Stimulated activated CD4-positive, alpha-beta T cell treated with anti-CD3 and anti-CD28 coated beads, Interleukin-1b, Interleukin-23, amount 100 ng/mL, for 24 hours (primary cell): ENCODE measurements around the gene RHEBL1.

Experiments
- DNase-seq, 4 experiments: peaks; one replicate each; pipeline ENCODE4 v3.0.0-alpha.2; 2020; ENCODE audit warnings: low read depth in 4 of 4, low spot score in 1 of 4

RHEBL1 gene

DNA sequence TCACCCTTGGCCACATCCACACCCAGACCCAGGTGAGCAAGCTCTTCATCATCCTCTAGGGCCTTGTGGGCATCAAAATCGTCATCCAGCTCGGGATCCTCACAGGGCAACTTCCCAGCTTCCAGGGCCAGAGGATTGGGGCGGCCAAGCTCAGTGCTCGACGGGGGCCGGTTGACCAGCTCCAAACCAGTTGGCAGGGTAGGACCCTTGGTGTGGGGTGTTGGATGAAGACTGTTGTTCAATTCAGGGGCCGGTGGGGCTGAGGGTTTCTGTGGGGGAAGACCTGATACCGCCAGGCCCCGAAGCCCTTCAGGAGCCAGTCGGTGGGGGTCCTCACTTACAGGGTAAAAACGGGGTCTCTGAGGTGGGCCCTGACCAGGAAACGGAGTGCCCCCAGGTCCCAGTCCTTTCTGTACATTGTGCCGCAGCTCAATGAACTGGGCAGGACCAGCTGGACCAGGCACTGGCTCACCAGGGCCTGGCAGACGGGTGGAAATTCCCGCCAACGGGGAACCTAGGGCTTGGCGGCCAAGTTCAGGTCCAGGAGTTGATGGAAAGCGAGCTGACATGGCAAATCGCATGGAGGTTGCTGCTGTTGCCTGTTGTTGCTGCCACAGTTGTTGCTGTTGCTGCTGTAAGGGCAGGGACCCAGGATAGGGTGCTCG, 31.4 kb downstream of the RHEBL1 start:
- DNase-seq = no peak

DNA sequence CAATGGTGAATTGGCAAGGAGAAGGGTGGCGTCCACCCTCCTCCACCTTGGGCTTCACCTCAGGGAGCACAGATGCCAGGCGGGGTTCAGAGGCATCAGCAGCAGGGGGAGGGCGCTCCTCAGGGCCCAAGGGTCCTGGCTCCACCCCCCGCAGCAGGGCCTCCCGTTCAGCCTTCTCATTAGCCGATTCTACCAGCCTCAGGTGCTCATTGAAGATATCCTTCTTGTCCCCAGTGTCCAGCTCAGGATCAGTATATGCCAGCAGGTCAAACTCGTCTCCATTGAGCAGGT, 31.9 kb downstream of the RHEBL1 start:
- no peak for DNase-seq

DNA sequence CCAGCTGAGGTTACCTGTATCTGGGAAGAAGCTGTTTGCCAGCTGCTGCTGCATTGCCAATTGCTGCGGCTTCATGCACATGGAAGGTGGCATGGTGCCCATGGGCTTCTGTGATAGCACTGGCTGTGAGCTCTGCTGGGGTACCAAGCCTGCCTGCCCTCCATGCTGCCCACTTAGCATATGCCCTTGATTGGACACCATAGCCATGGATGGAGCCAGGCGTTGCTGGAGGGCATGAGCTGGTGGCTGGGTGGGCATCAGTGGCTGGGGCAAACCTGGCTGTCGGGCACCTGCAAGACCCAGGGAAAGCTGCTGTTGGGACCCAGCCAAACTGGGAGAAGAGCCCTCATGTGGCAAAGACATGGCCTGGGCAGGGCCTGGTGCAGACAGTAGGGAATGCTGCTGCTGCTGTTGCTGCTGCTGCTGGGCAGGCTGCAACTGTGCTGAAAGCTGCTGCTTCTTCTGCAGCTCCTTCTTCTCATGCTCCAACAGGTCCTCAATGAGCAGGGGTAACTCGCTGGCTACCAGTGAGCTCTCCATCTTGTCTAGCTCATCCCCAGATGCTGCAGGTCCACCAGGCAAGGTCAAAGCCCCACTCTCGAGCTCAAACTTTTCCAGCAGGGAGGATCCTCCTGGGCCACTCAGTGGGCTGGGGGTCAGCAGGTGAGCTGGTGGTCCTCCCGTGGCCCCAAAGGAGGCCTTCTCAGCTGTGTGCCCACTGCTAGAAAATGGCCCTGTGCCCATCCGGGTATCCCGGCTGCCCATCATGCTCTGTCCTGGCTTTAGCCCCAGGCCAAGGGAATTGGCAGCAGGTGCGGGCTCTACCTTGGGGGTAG, 32.5 kb downstream of the RHEBL1 start:
- DNase-seq = no peak

DNA sequence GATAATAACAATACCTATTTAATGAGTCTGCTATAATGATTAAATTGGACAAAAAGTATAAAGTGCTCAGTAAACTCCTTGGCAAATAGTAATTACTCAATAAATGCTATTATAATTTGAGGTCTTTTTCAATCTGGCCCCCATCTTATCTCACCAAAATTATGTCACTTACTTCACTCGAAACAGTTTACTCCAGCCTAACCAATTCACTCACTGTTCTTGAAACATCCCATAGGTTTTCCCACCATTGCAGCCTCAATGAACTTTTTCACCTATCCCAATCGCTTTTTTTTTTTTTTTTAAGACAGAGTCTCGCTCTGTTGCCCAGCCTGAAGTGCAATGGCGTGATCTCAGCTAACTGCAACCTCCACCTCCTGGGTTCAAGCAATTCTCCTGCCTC, 33.8 kb downstream of the RHEBL1 start:
- no peak for DNase-seq

DNA sequence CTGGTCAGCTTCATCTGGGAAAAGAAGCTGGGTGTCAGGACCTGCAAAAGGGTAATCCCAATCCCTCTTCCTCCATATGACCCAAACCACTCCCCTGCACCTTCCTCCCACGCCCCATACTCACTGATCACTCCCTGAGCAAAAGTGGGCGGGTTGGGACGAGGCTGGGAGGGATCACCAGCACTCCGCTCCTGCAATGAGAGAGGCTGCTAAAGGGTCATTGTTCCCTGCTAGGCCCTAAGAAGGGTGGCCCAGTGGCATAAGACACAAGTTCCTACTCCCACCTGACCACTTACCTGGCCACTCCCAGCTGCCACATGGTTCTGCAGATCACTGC, 35.5 kb downstream of the RHEBL1 start:
- DNase-seq = no peak

DNA sequence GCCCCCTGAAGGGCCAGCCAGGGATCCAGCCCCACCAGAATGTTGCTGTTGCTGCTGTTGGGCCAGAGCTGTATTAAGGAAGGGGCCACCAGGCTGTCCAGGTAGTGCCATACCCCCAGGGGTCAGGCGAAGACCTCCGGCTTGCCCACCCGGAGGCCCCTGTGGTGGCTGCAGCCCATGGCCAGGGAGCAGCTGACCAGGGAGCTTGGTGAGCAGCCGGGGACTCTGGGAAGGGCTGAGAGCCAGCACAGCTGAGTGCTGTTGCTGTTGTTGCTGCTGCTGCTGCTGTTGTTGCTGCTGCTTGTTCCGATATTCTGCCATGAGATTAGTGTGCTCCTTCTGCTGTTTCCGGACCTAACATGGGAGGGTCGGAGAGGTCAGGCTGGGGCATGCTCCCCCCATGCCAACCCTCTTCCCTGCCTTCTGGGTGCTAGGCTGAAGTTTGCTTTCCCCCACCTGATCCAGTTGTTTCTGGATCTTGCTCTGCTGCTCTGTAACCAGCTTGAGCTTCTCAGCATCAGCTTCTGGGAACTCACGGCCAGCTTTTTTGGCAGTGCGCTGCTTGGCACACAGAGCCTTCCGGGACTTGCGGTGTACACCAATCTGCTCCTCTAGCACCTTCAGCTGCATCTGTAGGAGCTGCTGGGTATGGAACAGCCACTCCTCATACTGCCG, 36.0 kb downstream of the RHEBL1 start:
- no peak for DNase-seq

DNA sequence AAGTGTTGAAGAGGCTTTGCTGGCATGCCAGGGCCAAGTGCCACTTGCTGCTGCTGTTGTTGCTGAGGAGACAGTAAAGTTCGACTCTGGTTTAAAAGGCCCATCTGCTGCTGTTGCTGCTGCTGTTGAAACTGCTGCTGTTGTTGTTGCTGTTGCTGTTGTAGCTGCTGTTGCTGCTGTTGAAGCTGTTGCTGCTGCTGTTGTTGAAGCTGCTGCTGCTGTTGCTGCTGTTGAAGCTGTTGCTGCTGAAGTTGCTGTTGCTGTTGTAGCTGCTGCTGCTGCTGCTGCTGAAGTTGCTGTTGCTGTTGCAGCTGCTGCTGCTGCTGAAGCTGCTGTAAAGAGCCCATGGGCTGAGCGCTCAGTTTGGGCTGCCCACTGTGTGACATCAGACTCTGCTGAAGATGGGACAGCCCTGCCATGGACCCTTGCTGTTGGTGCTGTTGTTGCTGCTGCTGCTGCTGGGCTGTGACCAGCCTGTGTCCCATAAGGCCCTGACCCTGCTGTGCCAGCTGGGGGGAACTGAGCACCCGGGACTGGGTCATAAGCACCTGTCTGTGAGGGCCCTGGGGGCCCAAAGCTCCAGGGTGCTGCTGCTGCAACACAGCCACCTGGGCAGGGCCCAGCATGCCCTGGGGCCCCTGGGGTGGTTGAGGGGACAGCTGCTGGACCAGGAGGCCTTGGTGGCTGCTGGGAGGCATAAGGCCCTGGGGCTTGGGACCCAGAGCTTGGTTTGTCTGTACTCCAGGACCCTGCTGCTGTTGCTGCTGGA, 36.9 kb downstream of the RHEBL1 start:
- no peak for DNase-seq

DNA sequence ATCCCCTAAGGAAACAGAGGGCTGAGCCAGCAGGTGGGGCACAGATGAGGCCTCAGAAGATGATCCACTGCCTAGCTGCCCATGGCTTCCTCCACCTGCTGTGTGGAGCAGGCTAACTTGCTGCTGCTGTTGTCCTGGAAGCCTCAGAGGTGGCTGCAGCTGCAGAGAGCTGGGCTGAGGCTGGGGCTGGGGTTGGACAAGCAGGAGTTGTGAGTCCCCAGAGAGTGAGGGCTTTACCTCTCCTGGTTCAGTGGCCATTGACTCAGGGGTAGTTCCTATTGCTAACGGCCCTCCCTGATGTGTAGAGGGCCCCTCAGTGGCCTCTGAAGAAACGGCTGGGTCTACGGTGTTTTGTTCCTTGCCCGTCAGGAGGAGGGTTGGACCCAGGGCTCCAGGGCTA, 37.5 kb downstream of the RHEBL1 start:
- DNase-seq = no peak

DNA sequence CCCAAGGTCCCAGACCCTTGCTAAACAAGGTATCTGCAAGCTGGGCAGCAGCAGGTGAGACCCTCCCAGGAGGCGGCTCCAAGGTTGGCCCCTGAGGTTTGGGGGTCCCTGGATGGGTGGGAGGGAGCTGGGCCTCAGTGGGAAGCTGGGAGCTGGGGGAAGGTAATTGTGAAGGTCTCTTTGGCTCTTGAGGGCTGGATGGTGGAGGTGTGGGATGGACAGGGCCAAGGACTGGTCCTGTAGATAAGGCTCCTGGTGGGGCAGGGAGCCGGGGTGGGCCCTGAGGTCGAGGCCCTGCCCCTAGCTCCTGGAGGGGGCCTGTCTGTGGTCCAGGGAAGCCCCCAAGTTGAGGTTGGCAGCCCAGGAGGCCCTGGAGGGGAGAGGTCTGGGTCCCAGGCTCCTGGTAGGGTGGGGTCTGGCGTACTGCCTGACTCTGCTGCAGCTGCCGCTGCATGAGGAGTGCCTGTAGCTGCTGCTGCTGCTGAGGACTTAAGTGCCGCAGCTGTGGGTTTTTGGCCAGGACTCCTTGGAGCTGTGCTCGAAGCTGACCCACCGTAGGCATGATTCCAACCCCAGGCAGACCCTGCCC, 38.1 kb downstream of the RHEBL1 start:
- DNase-seq = no peak

DNA sequence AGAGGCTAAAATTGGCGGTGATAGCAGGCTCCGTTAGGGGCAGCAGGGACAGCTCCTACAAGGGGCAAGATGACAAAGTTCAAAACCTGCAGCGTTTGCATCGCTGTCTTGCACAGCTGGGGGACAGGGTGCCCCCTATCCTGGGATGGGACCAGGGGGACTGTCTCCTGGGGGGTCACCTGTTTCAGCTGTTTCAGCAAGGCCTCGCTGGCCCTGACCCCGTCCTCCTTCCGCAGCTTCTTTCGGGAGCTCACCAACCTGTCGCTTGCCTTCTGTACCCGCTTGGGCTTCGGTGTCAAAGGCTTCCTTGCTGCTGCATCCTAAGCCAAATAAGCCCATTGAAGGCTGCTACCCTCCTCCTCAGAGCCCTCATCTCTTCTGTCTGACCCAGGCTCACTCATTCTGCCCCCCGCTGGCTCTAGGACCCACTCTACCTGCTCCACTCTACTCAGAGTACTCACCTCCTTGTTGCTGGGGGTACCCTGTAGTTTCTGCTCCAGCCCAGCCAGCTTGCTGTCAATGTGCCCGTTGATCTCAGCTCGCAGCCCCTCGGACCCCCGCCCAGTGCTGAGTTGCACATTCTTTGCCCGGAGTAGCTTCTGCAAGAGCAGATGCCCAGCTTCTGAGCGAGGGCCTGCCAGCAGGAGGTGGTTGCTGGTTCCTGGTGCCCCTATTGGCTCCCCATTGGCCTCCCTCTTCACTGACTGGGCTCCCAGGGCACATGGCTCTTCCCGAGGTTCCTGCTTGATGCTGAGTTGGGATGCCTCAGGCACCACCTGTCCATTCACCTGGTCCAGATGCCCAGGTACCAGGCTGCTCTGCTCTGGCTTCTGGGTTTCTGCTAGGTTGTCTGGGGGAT, 38.8 kb downstream of the RHEBL1 start:
- no peak for DNase-seq

DNA sequence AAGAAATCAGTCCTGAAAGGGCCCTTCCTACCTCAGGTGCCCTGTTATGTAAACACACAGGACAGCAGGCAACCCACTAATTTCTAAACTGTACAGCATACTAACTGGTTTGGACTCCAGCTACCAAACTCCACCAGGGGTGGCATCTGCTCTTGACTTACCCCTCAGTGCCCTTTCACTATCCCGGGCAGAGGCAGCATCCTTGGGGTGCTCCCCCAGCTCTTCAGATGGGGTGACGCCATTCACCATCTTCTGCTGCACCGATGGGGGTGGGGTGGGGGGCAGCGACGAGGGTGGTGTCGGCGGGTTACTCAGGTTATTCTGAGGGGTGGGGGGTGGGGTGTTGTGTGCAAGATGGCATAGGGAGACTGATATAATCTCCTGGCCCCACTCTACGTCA, 39.7 kb downstream of the RHEBL1 start:
- no peak for DNase-seq

DNA sequence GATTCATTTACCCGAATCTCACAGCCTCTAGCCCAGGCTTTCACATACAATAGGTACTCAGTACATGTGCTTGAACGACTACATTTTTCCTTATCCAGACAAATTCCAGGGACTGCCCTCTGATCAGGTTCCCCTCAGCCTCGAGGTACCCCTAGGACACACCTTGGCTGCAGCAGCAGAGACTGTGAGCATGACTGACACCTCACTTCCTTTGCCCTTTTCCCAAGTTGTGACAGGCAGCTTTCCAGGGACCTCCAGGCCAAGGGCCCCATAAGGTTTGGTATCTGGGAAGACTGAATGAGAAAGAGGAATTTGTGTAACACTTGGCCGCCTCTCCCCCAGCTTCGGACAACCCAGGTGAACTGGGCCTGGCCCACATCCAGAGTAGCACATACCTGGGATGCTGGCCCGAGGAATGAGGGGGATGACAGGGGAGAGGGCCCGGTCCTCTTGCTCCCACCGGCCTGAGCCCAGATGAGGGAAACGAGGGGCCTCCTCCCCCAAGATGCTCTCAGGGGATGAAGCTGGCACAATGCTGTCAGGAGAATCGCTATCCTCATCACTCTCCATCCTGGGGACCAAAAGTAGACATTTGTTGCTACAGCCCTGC, 41.0 kb downstream of the RHEBL1 start:
- DNase-seq = no peak

DNA sequence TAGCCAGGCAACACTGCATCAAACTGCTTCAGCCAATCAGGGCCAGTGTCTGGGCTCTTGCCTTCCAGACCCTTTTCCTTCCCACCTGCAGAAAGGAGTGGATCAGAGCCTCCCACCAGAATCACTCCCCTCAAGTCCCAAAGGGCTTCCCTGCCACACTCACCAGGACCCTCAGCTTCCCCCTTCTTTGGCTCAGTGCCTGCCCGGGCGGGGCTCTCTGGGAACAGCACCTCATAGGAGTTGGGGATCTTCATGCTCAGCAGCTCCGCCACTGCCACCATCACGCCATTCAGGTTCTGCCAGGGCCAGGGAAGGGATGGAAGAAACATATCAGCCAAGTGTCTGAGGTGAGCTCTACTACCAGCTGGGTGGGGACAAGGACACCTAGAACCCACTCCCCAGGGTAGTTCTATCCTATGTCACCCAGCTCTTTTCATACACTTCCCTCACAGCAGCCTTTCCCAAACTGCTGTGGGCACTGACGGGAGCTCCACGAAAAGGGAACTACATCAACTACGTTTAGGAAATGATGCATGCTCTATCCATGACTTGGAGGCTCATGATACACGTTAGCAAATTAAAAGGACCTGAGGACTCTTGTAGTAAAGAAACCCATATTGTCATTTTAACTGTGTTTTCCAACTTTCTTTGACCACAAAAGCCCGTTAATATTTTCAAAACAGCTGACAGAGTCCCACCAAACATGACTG, 41.8 kb downstream of the RHEBL1 start:
- DNase-seq = no peak

DNA sequence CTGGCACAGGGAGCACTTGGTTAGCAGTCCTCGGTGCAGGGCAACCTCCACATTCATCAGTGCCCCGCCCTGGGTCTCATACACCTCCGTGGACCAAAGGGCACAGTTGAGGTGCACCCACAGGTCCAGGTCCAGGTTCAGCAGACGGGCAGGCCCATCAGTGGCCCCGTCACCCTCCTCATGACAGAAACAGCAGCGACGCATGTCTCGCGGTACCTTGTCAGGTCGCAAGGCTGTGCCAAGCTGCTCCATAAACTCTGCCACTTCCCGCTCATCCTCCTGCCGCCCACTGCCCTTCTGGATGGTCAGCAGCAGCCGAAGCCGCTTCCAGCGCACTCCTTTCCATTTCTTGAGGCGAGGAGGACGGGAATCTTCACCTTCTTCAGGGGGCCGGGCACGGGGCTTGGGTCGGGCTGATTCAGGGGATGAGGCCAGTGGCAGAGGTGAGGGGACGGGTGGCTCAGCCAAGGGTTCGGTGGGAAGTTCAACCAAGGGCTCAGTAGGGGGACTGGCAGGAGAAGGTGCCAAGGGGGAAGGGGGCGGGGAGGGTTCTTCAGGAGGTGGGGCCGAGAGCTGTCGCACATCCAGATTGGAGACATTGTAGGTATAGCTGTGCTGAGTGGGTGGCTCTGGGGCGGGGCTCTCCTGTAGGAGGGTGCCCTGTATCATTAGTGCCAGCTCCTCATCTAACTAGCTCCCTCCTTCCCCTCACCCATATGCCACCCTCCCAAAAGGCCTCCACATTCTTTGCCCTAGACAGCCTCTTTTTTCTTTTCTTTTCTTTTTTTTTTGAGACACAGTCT, 42.9 kb downstream of the RHEBL1 start:
- no peak for DNase-seq

DNA sequence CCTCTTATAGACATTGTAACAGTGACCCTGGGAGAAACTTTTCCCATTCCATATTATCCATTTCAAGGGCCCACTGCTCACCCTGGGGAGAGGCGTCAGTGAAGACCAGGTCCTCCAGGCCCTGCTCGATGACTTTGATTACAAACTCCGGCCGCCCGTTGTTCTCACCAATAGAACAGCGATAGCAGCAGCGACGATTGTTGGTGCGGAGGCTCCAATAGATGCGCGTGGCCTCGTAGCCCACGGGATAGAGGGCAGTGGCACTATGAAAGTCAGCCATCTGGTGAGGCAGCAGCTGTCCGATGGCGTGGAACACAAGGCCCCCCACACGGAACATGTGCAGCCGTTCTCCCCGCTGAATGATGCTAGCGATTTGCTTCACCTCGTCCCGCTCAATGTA, 43.7 kb downstream of the RHEBL1 start:
- no peak for DNase-seq

DNA sequence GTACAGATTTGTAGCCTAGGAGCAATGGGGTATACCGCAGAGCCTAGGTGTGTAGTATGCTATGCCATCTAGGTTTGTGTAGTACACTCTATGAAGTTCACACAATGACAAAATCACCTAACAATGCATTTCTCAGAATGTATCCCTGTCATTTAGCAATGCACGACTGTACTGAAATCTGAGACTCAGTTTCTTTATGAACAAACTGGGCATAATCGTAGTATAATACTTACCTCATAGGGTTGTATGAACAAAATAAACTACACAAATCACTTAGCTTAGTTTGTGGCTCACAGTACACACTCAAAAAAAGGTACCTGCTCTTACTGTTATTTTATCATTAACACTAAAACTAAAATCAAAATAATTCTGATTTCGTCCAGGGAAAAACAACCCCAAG, 44.3 kb downstream of the RHEBL1 start:
- DNase-seq = no peak

DNA sequence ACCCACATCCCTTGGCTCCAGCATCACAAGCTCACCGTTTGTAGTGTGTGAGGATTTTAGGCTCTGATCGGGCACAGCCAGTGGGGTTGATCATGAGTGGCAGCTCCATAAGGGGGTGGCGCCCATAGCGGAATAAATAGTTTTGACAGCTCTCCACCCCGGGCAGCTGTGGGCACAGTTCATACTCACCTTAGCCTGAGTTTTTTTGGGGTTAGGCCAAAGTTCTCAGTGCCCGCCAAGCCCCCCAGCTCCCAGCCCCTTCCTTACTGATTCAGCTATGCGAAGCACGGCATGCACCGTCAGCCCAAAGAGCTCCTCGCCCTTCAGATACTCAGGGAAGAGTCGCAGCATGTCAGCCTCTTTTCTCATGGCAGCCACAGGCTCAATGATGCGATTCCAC, 45.2 kb downstream of the RHEBL1 start:
- DNase-seq = no peak

DNA sequence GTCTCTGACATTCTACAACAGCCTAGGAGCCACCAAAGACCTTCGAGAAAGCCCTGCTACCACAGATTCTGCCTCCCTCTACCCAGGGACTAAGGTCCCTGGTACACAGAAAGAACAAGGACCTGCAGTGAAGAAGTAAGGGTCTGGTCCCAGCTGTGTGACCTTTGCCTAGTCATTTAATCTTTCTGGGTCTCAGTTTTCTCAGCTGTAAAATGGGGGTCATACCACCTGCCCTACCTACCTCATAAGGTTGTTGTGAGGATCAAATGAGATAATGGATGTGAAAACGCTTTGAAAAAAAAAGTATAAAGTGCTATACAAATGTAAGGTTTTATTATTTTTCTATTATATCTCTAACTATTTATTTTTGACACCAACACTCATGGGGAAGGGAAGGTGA, 46.0 kb downstream of the RHEBL1 start:
- no peak for DNase-seq
